Mesendoderm (in vitro differentiated cells): ENCODE data around the gene UBC.
"Not testable (repeated sequence)": the region's sequence is repeated elsewhere in the genome, so short reads cannot be mapped to it uniquely, and the experiment has no call there.

Experiments
- DNase-seq: peaks from one replicate; pipeline ENCODE4 v3.0.0; 2013
- H2AK5ac ChIP-seq: 2 replicates; pipeline ENCODE4 v1.6.1; 2013; ENCODE audit warnings: low read length, inconsistent platforms
- H2BK120ac ChIP-seq: 2 replicates; pipeline ENCODE4 v1.6.1; 2013; ENCODE audit warnings: low read depth, mild to moderate bottlenecking, low read length, moderate library complexity, mixed read lengths
- H2BK15ac ChIP-seq: replicated peaks from 2 replicates; pipeline ENCODE4 v1.6.1; 2013; ENCODE audit warnings: low read depth, mild to moderate bottlenecking, moderate library complexity
- H2BK5ac ChIP-seq: 2 replicates; pipeline ENCODE4 v1.6.1; 2013; ENCODE audit warnings: low read length, inconsistent platforms
- H3K18ac ChIP-seq: 2 replicates; pipeline ENCODE4 v1.6.1; 2013; ENCODE audit warnings: mild to moderate bottlenecking, low read length, mixed read lengths
- H3K23ac ChIP-seq: one replicate; pipeline ENCODE4 v1.6.1; 2013; ENCODE audit warnings: low read length
- H3K27ac ChIP-seq: 2 replicates; pipeline ENCODE4 v1.5.1; 2013; ENCODE audit warnings: low read depth, mild to moderate bottlenecking, inconsistent platforms, low read length, moderate library complexity
- H3K27me3 ChIP-seq: 2 replicates; pipeline ENCODE4 v1.6.1; 2013; ENCODE audit warnings: low read length, control low read depth, mild to moderate bottlenecking, inconsistent platforms; ENCODE audit not compliant: insufficient read depth, poor library complexity
- H3K36me3 ChIP-seq: 2 replicates; pipeline ENCODE4 v1.6.1; 2013; ENCODE audit warnings: low read length, inconsistent platforms; ENCODE audit not compliant: control insufficient read depth, insufficient read depth
- H3K4ac ChIP-seq: one replicate; pipeline ENCODE4 v1.6.1; 2013; ENCODE audit warnings: low read depth, mild to moderate bottlenecking, low read length, moderate library complexity
- H3K4me1 ChIP-seq: 2 replicates; pipeline ENCODE4 v1.6.1; 2013; ENCODE audit warnings: low read depth, low read length, inconsistent platforms; ENCODE audit not compliant: control insufficient read depth
- H3K4me2 ChIP-seq: 2 replicates; pipeline ENCODE4 v1.6.1; 2013; ENCODE audit warnings: low read length
- H3K4me3 ChIP-seq: 2 replicates; pipeline ENCODE4 v1.5.1; 2013; ENCODE audit warnings: mild to moderate bottlenecking, low read length
- H3K56ac ChIP-seq: one replicate; pipeline ENCODE4 v1.6.1; 2013; ENCODE audit warnings: low read length
- H3K79me1 ChIP-seq: 2 replicates; pipeline ENCODE4 v1.6.1; 2013; ENCODE audit warnings: low read length, inconsistent platforms
- H3K79me2 ChIP-seq: 2 replicates; pipeline ENCODE4 v1.6.1; 2013; ENCODE audit warnings: mild to moderate bottlenecking, low read length; ENCODE audit not compliant: control insufficient read depth, insufficient read depth
- H3K9ac ChIP-seq: 2 replicates; pipeline ENCODE4 v1.6.1; 2013; ENCODE audit warnings: low read length, inconsistent platforms
- H4K5ac ChIP-seq: one replicate; pipeline ENCODE4 v1.6.1; 2013; ENCODE audit warnings: low read length
- H4K8ac ChIP-seq: one replicate; pipeline ENCODE4 v1.6.1; 2013; ENCODE audit warnings: low read depth, mild to moderate bottlenecking, control low read depth, low read length, moderate library complexity
- WGBS: extraction: QIAGEN DNeasy Blood & Tissue Kit; methylation state at CpG from one replicate; pipeline ENCODE4 v1.1.7; 2013; ENCODE audit warnings: low lambda C conversion rate, missing lambda C conversion rate; ENCODE audit not compliant: insufficient coverage; ENCODE audit errors: extremely low coverage; 5-methylcytosine and 5-hydroxymethylcytosine counted together

The UBC gene

DNA sequence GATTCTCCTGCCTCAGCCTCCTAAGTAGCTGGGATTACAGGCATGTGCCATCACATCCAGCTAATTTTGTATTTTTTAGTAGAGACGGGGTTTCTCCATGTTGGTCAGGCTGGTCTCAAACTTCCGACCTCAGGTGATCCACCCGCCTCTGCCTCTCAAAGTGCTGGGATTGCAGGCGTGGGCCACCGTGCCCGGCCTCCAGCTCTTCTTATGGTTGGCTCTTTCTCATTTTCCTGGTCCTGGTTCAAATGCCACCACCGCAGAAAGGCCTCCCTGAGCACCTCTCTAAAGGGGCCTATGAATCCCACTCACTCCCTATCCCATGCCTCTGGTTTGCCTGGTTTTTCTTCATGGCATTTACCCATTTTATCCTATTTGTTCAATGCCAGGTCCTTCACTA, 11.3 kb upstream of the UBC start:
- H3K4ac ChIP-seq, H3K18ac ChIP-seq, H3K4me1 ChIP-seq, H3K4me3 ChIP-seq, H3K4me2 ChIP-seq, H3K9ac ChIP-seq, H2BK15ac ChIP-seq, H3K27ac ChIP-seq, H3K79me1 ChIP-seq, H3K27me3 ChIP-seq, DNase-seq, H3K79me2 ChIP-seq, H4K5ac ChIP-seq, H4K8ac ChIP-seq, H2AK5ac ChIP-seq, H3K36me3 ChIP-seq, H3K23ac ChIP-seq, H2BK5ac ChIP-seq, H2BK120ac ChIP-seq, H3K56ac ChIP-seq: not testable (repeated sequence)
- whole genome bisulfite sequencing, result no CpG with 5 or more reads among the region's 7 CpGs

DNA sequence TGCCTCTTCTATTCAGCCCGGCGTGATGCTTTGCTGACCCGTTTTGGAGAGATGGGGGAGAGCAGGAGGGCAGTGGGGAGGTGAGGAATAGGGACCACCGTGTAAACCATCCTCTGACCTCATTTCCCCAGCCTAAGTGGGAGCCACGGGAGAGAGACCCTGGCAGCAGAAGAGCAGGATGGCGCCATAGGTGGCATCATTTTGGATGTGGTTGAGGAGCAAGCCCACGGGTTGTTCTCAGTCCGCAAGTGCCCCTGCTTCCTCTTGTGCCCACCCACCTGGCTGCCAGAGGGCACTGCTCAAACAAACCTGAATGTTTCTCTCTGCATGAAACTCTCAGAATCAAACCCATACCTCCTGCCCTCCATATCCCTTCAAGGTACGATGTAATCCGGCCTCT, 10.7 kb upstream of the UBC start:
- Histone ChIP-seq H4K5ac (no peak overlapping the region), H3K18ac (no peak overlapping the region), H3K27ac (no peak overlapping the region), H2BK15ac (no peak overlapping the region), H2BK5ac (no peak overlapping the region), H3K36me3 (no peaks in the 10 kb centered on the region), H3K4ac (no peak overlapping the region), H3K23ac (no peak overlapping the region), H3K79me2 (no peaks in the 10 kb centered on the region), H2AK5ac (no peak overlapping the region), H3K9ac (no peak overlapping the region), H2BK120ac (no peak overlapping the region), H3K27me3 (no peaks in the 10 kb centered on the region), H3K4me2 (no peak overlapping the region), H3K4me3 (no peak overlapping the region), H3K56ac (no peak overlapping the region), H4K8ac (no peak overlapping the region), H3K4me1 (peaks cover 6% of the 10 kb centered on the region), H3K79me1 (no peaks in the 10 kb centered on the region)
- no peak for DNase-seq
- no CpG with 5 or more reads among the region's 10 CpGs for WGBS

GRCh38 chr12:124923905-124924734, 9.7 kb upstream of the UBC start:
- no peak overlapping the region for H2BK15ac ChIP-seq
- no peak overlapping the region for H3K18ac ChIP-seq
- WGBS, result no CpG with 5 or more reads among the region's 12 CpGs
- no peak overlapping the region for H3K4ac ChIP-seq
- H3K36me3 ChIP-seq, result no peaks in the 10 kb centered on the region
- H3K9ac ChIP-seq, result peak overlapping the region; percentile 2
- H4K5ac ChIP-seq, result no peak overlapping the region
- no peaks in the 10 kb centered on the region for H3K27me3 ChIP-seq
- H3K56ac ChIP-seq, result peak overlapping the region; percentile 65
- H3K4me3 ChIP-seq, result no peak overlapping the region
- no peak overlapping the region for H4K8ac ChIP-seq
- H2AK5ac ChIP-seq, result no peak overlapping the region
- no peak overlapping the region for H3K4me2 ChIP-seq
- peak; percentile 93 for DNase-seq
- peaks cover 8% of the 10 kb centered on the region for H3K4me1 ChIP-seq
- peak overlapping the region; percentile 48 for H2BK5ac ChIP-seq
- H3K27ac ChIP-seq, result peak overlapping the region; percentile 88
- no peak overlapping the region for H3K23ac ChIP-seq
- H3K79me2 ChIP-seq, result no peaks in the 10 kb centered on the region
- H3K79me1 ChIP-seq, result no peaks in the 10 kb centered on the region
- no peak overlapping the region for H2BK120ac ChIP-seq

DNA sequence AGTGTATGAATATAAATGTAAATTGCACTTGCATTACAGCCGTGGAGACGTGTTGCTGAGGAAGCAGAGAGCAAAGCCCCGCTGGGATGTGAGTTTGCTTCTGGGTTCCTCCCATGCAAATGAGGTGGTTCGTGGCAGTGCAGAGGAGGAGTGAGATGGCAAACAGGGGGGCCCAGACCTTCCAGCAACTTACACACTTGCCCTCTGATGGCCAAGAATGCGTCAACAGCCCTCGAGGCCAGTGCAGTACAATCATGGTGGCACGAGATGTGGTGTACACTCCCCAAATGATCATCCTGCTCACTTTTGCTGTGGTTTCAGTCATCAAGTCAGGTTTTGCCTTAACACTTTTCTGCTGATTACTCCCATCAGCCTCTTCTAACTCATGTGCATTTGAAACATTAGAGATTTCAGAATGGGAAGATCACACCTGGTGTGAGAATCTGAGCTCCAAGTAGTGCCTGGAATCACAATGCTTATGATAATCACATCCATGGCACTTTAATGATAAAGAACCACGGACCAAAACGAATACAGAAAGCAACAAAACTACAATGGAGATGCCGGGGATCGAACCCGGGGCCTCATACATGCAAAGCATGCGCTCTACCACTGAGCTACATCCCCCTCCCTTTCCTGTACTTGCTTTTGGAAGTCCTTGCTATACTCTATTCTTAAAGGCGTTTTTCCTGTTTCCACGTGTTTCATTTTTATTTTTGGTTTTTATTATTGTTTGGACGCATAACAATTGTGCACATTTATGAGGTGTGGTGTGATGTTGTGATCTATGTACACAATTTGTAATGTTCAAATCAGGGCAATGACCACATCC, 7.0 kb upstream of the UBC start:
- peak overlapping the region; percentile 89 for H3K56ac ChIP-seq
- DNase-seq, result peak; percentile 79
- H3K36me3 ChIP-seq, result no peaks in the 10 kb centered on the region
- H3K4me3 ChIP-seq, result no peak overlapping the region
- no peak overlapping the region for H2AK5ac ChIP-seq
- H3K27ac ChIP-seq, result no peak overlapping the region
- peak overlapping the region; percentile 59 for H3K9ac ChIP-seq
- no peaks in the 10 kb centered on the region for H3K27me3 ChIP-seq
- H3K4me1 ChIP-seq, result peaks cover 16% of the 10 kb centered on the region
- H4K8ac ChIP-seq, result no peak overlapping the region
- H3K23ac ChIP-seq, result no peak overlapping the region
- no peaks in the 10 kb centered on the region for H3K79me2 ChIP-seq
- no CpG with 5 or more reads among the region's 16 CpGs for WGBS
- peak overlapping the region; percentile 15 for H3K18ac ChIP-seq
- H3K4me2 ChIP-seq, result peak overlapping the region; percentile 35
- peak overlapping the region; percentile 10 for H2BK15ac ChIP-seq
- no peak overlapping the region for H2BK120ac ChIP-seq
- H3K79me1 ChIP-seq, result no peaks in the 10 kb centered on the region
- no peak overlapping the region for H3K4ac ChIP-seq
- peak overlapping the region; percentile 40 for H2BK5ac ChIP-seq
- H4K5ac ChIP-seq, result no peak overlapping the region

- H3K4me2 ChIP-seq, result no peak overlapping the region
- H3K79me2 ChIP-seq, result no peaks in the 10 kb centered on the region
- no peak overlapping the region for H2BK15ac ChIP-seq
- no peaks in the 10 kb centered on the region for H3K27me3 ChIP-seq
- H3K18ac ChIP-seq, result peak overlapping the region; percentile 15
- H3K56ac ChIP-seq, result peak overlapping the region; percentile 89
- H3K27ac ChIP-seq, result peak overlapping the region; percentile 20
- H3K79me1 ChIP-seq, result no peaks in the 10 kb centered on the region
- peak overlapping the region; percentile 55 for H3K9ac ChIP-seq
- no peak overlapping the region for H3K23ac ChIP-seq
- H3K4me3 ChIP-seq, result no peak overlapping the region
- no peak overlapping the region for H4K5ac ChIP-seq
- DNase-seq, result peak; percentile 69
- peak overlapping the region; percentile 55 for H2BK120ac ChIP-seq
- H4K8ac ChIP-seq, result no peak overlapping the region
- no peak overlapping the region for H2AK5ac ChIP-seq
- H3K36me3 ChIP-seq, result no peaks in the 10 kb centered on the region
- no peak overlapping the region for H3K4ac ChIP-seq
- H2BK5ac ChIP-seq, result no peak overlapping the region
- no CpG with 5 or more reads among the region's 4 CpGs for WGBS
- peaks cover 18% of the 10 kb centered on the region for H3K4me1 ChIP-seq
These were observed 6.0 kb upstream of the UBC start for GRCh38 chr12:124920353-124920935.
